Testis (tissue), 2 donors: ENCODE results near the gene MAP7D2.

ENCODE experiments used
- CTCF ChIP-seq, 3 experiments: fragments of 450-650 bp in 2 of 3; fragments of 200-600 bp in 1 of 3; sonication (generic) in 1 of 3; IDR thresholded peaks; one replicate each; pipeline ENCODE4 v1.5.1; 2016 to 2019; ENCODE audit warnings: antibody characterized with exemption in 3 of 3, mild to moderate bottlenecking in 2 of 3, moderate library complexity in 1 of 3
- POLR2A ChIP-seq: fragments of 450-650 bp; IDR thresholded peaks from one replicate; pipeline ENCODE4 v1.6.1; 2017; ENCODE audit warnings: antibody characterized with exemption, mild to moderate bottlenecking, moderate library complexity

- TF ChIP-seq CTCF (IDR thresholded peaks at IDR 0.05) (no peak), POLR2A (no peak)
Measured at GRCh38 chrX:20063716-20064351, 52.9 kb downstream of the MAP7D2 start.
